H1 (cell line): Measurements from ENCODE around the gene CELF2. TPM values are rescaled to one million over a fixed set of nuclear protein-coding genes. Genes with fewer than 3 reads are reported as not detected.

Source experiments
- CTCF ChIA-PET: fragments of 300-600 bp; sonication (Branson Sonifier 250); formaldehyde crosslinking; loops from one replicate; lab custom pipeline; 2021; ENCODE audit not compliant: partially characterized antibody; lab: Charles Lee
- POLR2A ChIA-PET: fragments of 300-600 bp; sonication (Branson Sonifier 250); formaldehyde crosslinking; loops from one replicate; lab custom pipeline; 2021; ENCODE audit warnings: inconsistent platforms; ENCODE audit not compliant: partially characterized antibody; lab: Charles Lee
- DNase-seq, 2 experiments: peaks; one replicate each; pipeline versions ENCODE4 v3.0.0 to v3.0.0-alpha.2; 2010 to 2022; ENCODE audit warnings: low spot score in 2 of 2, low read depth in 1 of 2, mixed read lengths in 1 of 2
- FAIRE-seq: peaks from 2 replicates; lab custom pipeline; 2011; peaks lifted over from hg19 to GRCh38; lab: Jason Lieb, UNC
- H2AFZ ChIP-seq: 2 replicates; pipeline ENCODE4 v1.8.1; 2012; ENCODE audit warnings: low read length, inconsistent platforms
- H2AK5ac ChIP-seq: 2 replicates; pipeline ENCODE4 v1.6.1; 2013; ENCODE audit warnings: low read depth, low read length
- H2BK120ac ChIP-seq: replicated peaks from 2 replicates; pipeline ENCODE3; 2013; ENCODE audit warnings: low read depth, low read length, inconsistent platforms
- H2BK12ac ChIP-seq: 2 replicates; pipeline ENCODE4 v1.6.1; 2013; ENCODE audit warnings: low read depth, low read length
- H2BK15ac ChIP-seq: 2 replicates; pipeline ENCODE4 v1.6.1; 2013; ENCODE audit warnings: low read length
- H2BK20ac ChIP-seq: 2 replicates; pipeline ENCODE4 v1.6.1; 2013; ENCODE audit warnings: low read length
- H2BK5ac ChIP-seq: 2 replicates; pipeline ENCODE4 v1.6.1; 2013; ENCODE audit warnings: low read depth, low read length
- H3K14ac ChIP-seq: 2 replicates; pipeline ENCODE4 v1.6.1; 2013; ENCODE audit warnings: inconsistent platforms; ENCODE audit not compliant: insufficient read length
- H3K18ac ChIP-seq: 2 replicates; pipeline ENCODE4 v1.6.1; 2013; ENCODE audit warnings: low read length; ENCODE audit errors: extremely low read depth
- H3K23ac ChIP-seq: 2 replicates; pipeline ENCODE4 v1.6.1; 2013; ENCODE audit warnings: inconsistent platforms; ENCODE audit not compliant: insufficient read length
- H3K23me2 ChIP-seq: 2 replicates; pipeline ENCODE4 v1.6.1; 2013; ENCODE audit warnings: low read depth, low read length
- H3K27ac ChIP-seq: 2 replicates; pipeline ENCODE4 v1.6.1; 2011; ENCODE audit warnings: low read depth, low read length, inconsistent platforms
- H3K27me3 ChIP-seq, 4 experiments: replicated peaks in 1 of 4; 1 replicate in 1 of 4; 2 replicates in 3 of 4; pipeline versions ENCODE4 v1.6.1 to v1.8.1; 2011 to 2013; ENCODE audit warnings: low read length in 3 of 4, mild to moderate bottlenecking in 3 of 4, inconsistent platforms in 2 of 4, mixed read lengths in 2 of 4, moderate library complexity in 1 of 4; ENCODE audit not compliant: control insufficient read depth in 3 of 4, insufficient read depth in 3 of 4; ENCODE audit errors: extremely low read depth in 1 of 4
- H3K36me3 ChIP-seq, 4 experiments: 2 replicates each; pipeline versions ENCODE4 v1.6.1 to v1.8.1; 2011 to 2013; ENCODE audit warnings: mild to moderate bottlenecking in 4 of 4, low read length in 3 of 4, moderate library complexity in 2 of 4, control low read depth in 1 of 4, inconsistent platforms in 1 of 4; ENCODE audit not compliant: insufficient read depth in 4 of 4, control insufficient read depth in 2 of 4
- H3K4ac ChIP-seq: replicated peaks from 2 replicates; pipeline ENCODE3; 2013; ENCODE audit warnings: low read length, low read depth, mixed read lengths, inconsistent platforms; ENCODE audit not compliant: insufficient read length
- H3K4me1 ChIP-seq, 4 experiments: replicated peaks in 1 of 4; 1 replicate in 1 of 4; 2 replicates in 3 of 4; pipeline versions ENCODE4 v1.6.1 to v1.8.1; 2011 to 2013; ENCODE audit warnings: low read length in 3 of 4, inconsistent platforms in 2 of 4, mixed read lengths in 1 of 4; ENCODE audit not compliant: insufficient read depth in 4 of 4, control insufficient read depth in 3 of 4
- H3K4me2 ChIP-seq, 2 experiments: 2 replicates each; pipeline versions ENCODE4 v1.6.1 to v1.8.1; 2011 to 2013; ENCODE audit warnings: low read depth in 2 of 2, low read length in 2 of 2, control low read depth in 1 of 2, inconsistent platforms in 1 of 2, mild to moderate bottlenecking in 1 of 2; ENCODE audit not compliant: insufficient read depth in 1 of 2
- H3K4me3 ChIP-seq, 4 experiments: fragments of 200-600, 300-600 bp in 1 of 4; sonication (generic), shearing (Covaris generic), sonication (Bioruptor Twin) in 1 of 4; 2 replicates each; pipeline versions ENCODE4 v1.5.1 to v1.8.1; 2011 to 2016; ENCODE audit warnings: low read length in 4 of 4, low read depth in 3 of 4, control low read depth in 2 of 4, inconsistent platforms in 2 of 4, mild to moderate bottlenecking in 2 of 4, mixed read lengths in 1 of 4, moderate library complexity in 1 of 4; ENCODE audit not compliant: insufficient read depth in 2 of 4; ENCODE audit errors: extremely low read depth in 1 of 4
- H3K56ac ChIP-seq: replicated peaks from 2 replicates; pipeline ENCODE3; 2013; ENCODE audit warnings: low read depth, mild to moderate bottlenecking, mixed read lengths, low read length, inconsistent platforms; ENCODE audit not compliant: insufficient read length
- H3K79me1 ChIP-seq: 2 replicates; pipeline ENCODE4 v1.6.1; 2013; ENCODE audit warnings: low read depth, low read length, control low read depth
- H3K79me2 ChIP-seq, 2 experiments: 2 replicates each; pipeline versions ENCODE4 v1.6.1 to v1.8.1; 2012 to 2013; ENCODE audit warnings: low read length in 2 of 2, mild to moderate bottlenecking in 2 of 2, inconsistent platforms in 1 of 2; ENCODE audit not compliant: insufficient read depth in 2 of 2, control insufficient read depth in 1 of 2
- H3K9ac ChIP-seq, 4 experiments: replicated peaks in 1 of 4; 1 replicate in 1 of 4; 2 replicates in 3 of 4; pipeline versions ENCODE4 v1.6.1 to v1.8.1; 2011 to 2013; ENCODE audit warnings: low read depth in 3 of 4, low read length in 3 of 4, control low read depth in 2 of 4, mild to moderate bottlenecking in 2 of 4, moderate library complexity in 2 of 4, inconsistent platforms in 1 of 4; ENCODE audit errors: extremely low read depth in 1 of 4
- H3K9me3 ChIP-seq, 2 experiments: 2 replicates each; pipeline versions ENCODE4 v1.6.1 to v1.8.1; 2012 to 2013; ENCODE audit warnings: mild to moderate bottlenecking in 2 of 2, moderate library complexity in 2 of 2, control low read depth in 1 of 2, inconsistent platforms in 1 of 2, low read depth in 1 of 2, low read length in 1 of 2, mixed read lengths in 1 of 2; ENCODE audit not compliant: insufficient read depth in 2 of 2
- H4K20me1 ChIP-seq, 2 experiments: replicated peaks in 1 of 2; 2 replicates each; pipeline versions ENCODE3 to v1.8.1; 2011 to 2013; ENCODE audit warnings: inconsistent platforms in 2 of 2, low read length in 2 of 2, mild to moderate bottlenecking in 1 of 2; ENCODE audit not compliant: insufficient read depth in 2 of 2, control insufficient read depth in 1 of 2
- H4K5ac ChIP-seq: 2 replicates; pipeline ENCODE4 v1.6.1; 2013; ENCODE audit warnings: low read length, low read depth, mixed read lengths, inconsistent platforms; ENCODE audit not compliant: insufficient read length
- H4K8ac ChIP-seq: 2 replicates; pipeline ENCODE4 v1.8.0; 2013; ENCODE audit warnings: mild to moderate bottlenecking, moderate library complexity, low read length, inconsistent platforms; ENCODE audit not compliant: insufficient read depth; ENCODE audit errors: extremely low read depth
- H4K91ac ChIP-seq: replicated peaks from 2 replicates; pipeline ENCODE3; 2013; ENCODE audit warnings: low read length, mixed read lengths, inconsistent platforms; ENCODE audit not compliant: insufficient read length
- CHD1 ChIP-seq: IDR thresholded peaks from 2 replicates; pipeline ENCODE4 v1.6.1; 2012; ENCODE audit warnings: low read depth, low read length, improper control_type of control experiment
- EGR1 ChIP-seq: IDR thresholded peaks from 2 replicates; pipeline ENCODE4 v1.6.1; 2011; ENCODE audit warnings: low read depth, low read length, borderline replicate concordance
- GABPA ChIP-seq: IDR thresholded peaks from 2 replicates; pipeline ENCODE4 v1.6.1; 2011; ENCODE audit warnings: mild to moderate bottlenecking, low read length, moderate library complexity, borderline replicate concordance; ENCODE audit not compliant: insufficient read depth
- NRF1 ChIP-seq: IDR thresholded peaks from 2 replicates; pipeline ENCODE4 v1.6.1; 2011; ENCODE audit warnings: mild to moderate bottlenecking, low read depth, low read length, improper control_type of control experiment
- SP1 ChIP-seq: IDR thresholded peaks from 2 replicates; pipeline ENCODE4 v1.6.1; 2011; ENCODE audit warnings: low read depth, low read length
- WGBS, 2 experiments: shearing (Covaris generic) in 1 of 2; methylation state at CpG; one replicate each; pipeline versions ENCODE4 v1.1.6 to v1.1.7; 2013 to 2015; ENCODE audit warnings: low lambda C conversion rate in 2 of 2, mixed read lengths in 2 of 2, inconsistent platforms in 1 of 2, low coverage in 1 of 2, missing lambda C conversion rate in 1 of 2; ENCODE audit not compliant: insufficient replicate concordance in 2 of 2, insufficient coverage in 1 of 2, insufficient read length in 1 of 2; ENCODE audit errors: extremely low coverage in 1 of 2, missing lambda C conversion rate in 1 of 2; 5-methylcytosine and 5-hydroxymethylcytosine counted together
- polyA plus RNA-seq, 7 experiments: library from polyadenylated mRNA; depleted of rRNA in 3 of 7; stranded (reverse) in 5 of 7; unstranded in 2 of 7; fragments of >200 nt in 5 of 7; fragments of 200-250 nt in 2 of 7; gene quantifications; 1 replicate in 5 of 7; 2 replicates in 1 of 7; 4 replicates in 1 of 7; pipeline versions ENCODE4 v1.2.1 to v1.2.3, GENCODE V29; 2011 to 2013; ENCODE audit warnings: missing spikeins in 2 of 7, mixed read lengths in 2 of 7
- total RNA-seq: library from RNA; stranded (reverse); fragmentation: NEBNext Ultra II Directional; extraction: Animal tissue kit (Norgen Biotek cat#: 25700); gene quantifications from 2 replicates; pipeline ENCODE4 v1.2.1, GENCODE V29; 2021

The CELF2 gene
- total and polyA plus RNA-seq, 2 of the 8 experiments (the other 6 are each of a cell fraction or from before 2014, with no cell fraction given) = 18.3 to 22.7 TPM

GRCh38 chr10:11146402-11147171 is 128.9 kb downstream of the CELF2 start:
- no peaks in the 10 kb centered on the region; a peak in 1 of 4 replicates for H3K9me3 ChIP-seq
- POLR2A ChIA-PET = no interaction called here
- H4K91ac ChIP-seq = no peak overlapping the region
- H3K36me3 ChIP-seq = no peaks in the 10 kb centered on the region
- no peaks in the 10 kb centered on the region for H3K79me1 ChIP-seq
- H3K23me2 ChIP-seq = no peaks in the 10 kb centered on the region
- H2BK15ac ChIP-seq = no peak overlapping the region
- H4K8ac ChIP-seq = no peak overlapping the region
- no peak overlapping the region for H3K14ac ChIP-seq
- no peak overlapping the region for H3K56ac ChIP-seq
- H3K4ac ChIP-seq = no peak overlapping the region
- H3K79me2 ChIP-seq = no peaks in the 10 kb centered on the region
- peaks cover 0 to 27% (median 20%) of the 10 kb centered on the region in 4 experiments; a peak in 5 of 7 replicates for H3K4me1 ChIP-seq
- FAIRE-seq = no peak
- no peak overlapping the region for H2BK12ac ChIP-seq
- TF ChIP-seq SP1 = no peak
- no peak for TF ChIP-seq EGR1
- TF ChIP-seq NRF1 = no peak
- no peak for TF ChIP-seq CHD1
- TF ChIP-seq GABPA = no peak
- CTCF ChIA-PET = interaction anchor here (1.1 to 2.3 kb wide), 2 partner anchors 10 to 19 kb away, joined by 3 to 8 read pairs; no protein-coding TSS in a partner anchor
- no peak overlapping the region for H2BK20ac ChIP-seq
- H3K18ac ChIP-seq = no peak overlapping the region
- no peak overlapping the region for H3K4me3 ChIP-seq
- H4K5ac ChIP-seq = no peak overlapping the region
- no peak overlapping the region for H3K23ac ChIP-seq
- WGBS, 2 experiments = 82% methylated on average over 6 of the region's 6 CpGs; no CpG with 5 or more reads in 1 of the 2 experiments
- no peaks in the 10 kb centered on the region for H3K27me3 ChIP-seq
- H2BK5ac ChIP-seq = no peak overlapping the region
- no peaks in the 10 kb centered on the region for H4K20me1 ChIP-seq
- no peak for DNase-seq
- no peak overlapping the region for H3K9ac ChIP-seq
- H3K4me2 ChIP-seq = no peak overlapping the region; a peak in 1 of 4 replicates
- H2BK120ac ChIP-seq = no peak overlapping the region
- no peak overlapping the region; the same call in 1 of the 2 replicates for H2AK5ac ChIP-seq
- H2AFZ ChIP-seq = no peak overlapping the region
- no peak overlapping the region for H3K27ac ChIP-seq
